CD14-positive monocyte (primary cell): ENCODE results near the gene RREB1. TPM values are rescaled to one million over a fixed set of nuclear protein-coding genes. Genes with fewer than 3 reads are reported as not detected.

ENCODE experiments used
- DNase-seq, 3 donors: peaks; one replicate each; pipeline ENCODE4 v3.0.0-alpha.2; 2011 to 2022
- H2AFZ ChIP-seq: 2 replicates; pipeline ENCODE4 v1.6.0; 2012; ENCODE audit warnings: mild to moderate bottlenecking, low read depth, low read length, inconsistent platforms; ENCODE audit not compliant: insufficient read depth, poor library complexity, severe bottlenecking
- H3K27ac ChIP-seq, 2 donors: 1 replicate in 1 of 2; 2 replicates in 1 of 2; pipeline ENCODE4 v1.5.1; 2012 to 2013; ENCODE audit warnings: low read length in 2 of 2, control low read depth in 1 of 2, inconsistent platforms in 1 of 2, low read depth in 1 of 2, mild to moderate bottlenecking in 1 of 2
- H3K27me3 ChIP-seq, 2 donors: one replicate each; pipeline versions ENCODE4 v1.6.0 to v1.6.1; 2011 to 2013; ENCODE audit warnings: low read length in 2 of 2; ENCODE audit not compliant: control insufficient read depth in 2 of 2, insufficient read depth in 2 of 2
- H3K36me3 ChIP-seq, 2 donors: replicated peaks in 1 of 2; 1 replicate in 1 of 2; 2 replicates in 1 of 2; pipeline versions ENCODE4 v1.5.1 to v1.6.1; 2012 to 2013; ENCODE audit warnings: low read length in 2 of 2, control low read depth in 1 of 2, inconsistent platforms in 1 of 2, mild to moderate bottlenecking in 1 of 2; ENCODE audit not compliant: insufficient read depth in 2 of 2, control insufficient read depth in 1 of 2
- H3K4me1 ChIP-seq, 2 donors: 1 replicate in 1 of 2; 2 replicates in 1 of 2; pipeline versions ENCODE4 v1.5.1 to v1.6.1; 2012 to 2013; ENCODE audit warnings: low read length in 2 of 2, control low read depth in 1 of 2, inconsistent platforms in 1 of 2, mild to moderate bottlenecking in 1 of 2, moderate library complexity in 1 of 2; ENCODE audit not compliant: insufficient read depth in 2 of 2, control insufficient read depth in 1 of 2
- H3K4me2 ChIP-seq: replicated peaks from 2 replicates; pipeline ENCODE3; 2012; ENCODE audit warnings: low read length, moderate library complexity, mild to moderate bottlenecking; ENCODE audit not compliant: poor library complexity, severe bottlenecking; ENCODE audit errors: extremely low read depth
- H3K4me3 ChIP-seq, 3 experiments: fragments of 200-600 bp in 1 of 3; sonication (generic) in 1 of 3; replicated peaks in 1 of 3; 1 replicate in 2 of 3; 2 replicates in 1 of 3; pipeline ENCODE4 v1.5.1; 2011 to 2013; ENCODE audit warnings: low read length in 3 of 3, mild to moderate bottlenecking in 3 of 3, control low read depth in 2 of 3, low read depth in 2 of 3, inconsistent platforms in 1 of 3, moderate library complexity in 1 of 3
- H3K79me2 ChIP-seq: 2 replicates; pipeline ENCODE4 v1.6.0; 2012; ENCODE audit warnings: mild to moderate bottlenecking, control low read depth, inconsistent platforms, low read length, moderate library complexity; ENCODE audit not compliant: insufficient read depth
- H3K9ac ChIP-seq: 2 replicates; pipeline ENCODE4 v1.6.0; 2017; ENCODE audit warnings: low read length, mild to moderate bottlenecking; ENCODE audit not compliant: insufficient read depth, poor library complexity, severe bottlenecking
- H3K9me3 ChIP-seq, 2 donors: replicated peaks in 1 of 2; 1 replicate in 1 of 2; 2 replicates in 1 of 2; pipeline versions ENCODE4 v1.5.1 to v1.6.1; 2012 to 2013; ENCODE audit warnings: low read length in 2 of 2, control low read depth in 1 of 2; ENCODE audit not compliant: control insufficient read depth in 1 of 2, insufficient read depth in 1 of 2
- H4K20me1 ChIP-seq: 2 replicates; pipeline ENCODE4 v1.6.0; 2012; ENCODE audit warnings: mild to moderate bottlenecking, low read length, control low read depth, moderate library complexity; ENCODE audit not compliant: insufficient read depth
- H3K27ac Mint-ChIP-seq, 7 donors: one replicate each; pipeline ENCODE4 v1.8.0; 2020; ENCODE audit warnings: mild to moderate bottlenecking in 7 of 7, mixed read lengths in 7 of 7, moderate library complexity in 6 of 7, inconsistent platforms in 2 of 7
- H3K27me3 Mint-ChIP-seq, 3 donors: one replicate each; pipeline ENCODE4 v1.8.0; 2021 to 2022; ENCODE audit warnings: low read depth in 3 of 3, mild to moderate bottlenecking in 3 of 3, mixed read lengths in 3 of 3, moderate library complexity in 3 of 3, inconsistent platforms in 1 of 3
- H3K36me3 Mint-ChIP-seq, 2 donors: one replicate each; pipeline ENCODE4 v1.8.0; 2020; ENCODE audit warnings: mixed read lengths in 2 of 2, inconsistent platforms in 1 of 2, mild to moderate bottlenecking in 1 of 2
- H3K4me1 Mint-ChIP-seq: one replicate; pipeline ENCODE4 v1.8.0; 2020; ENCODE audit warnings: mild to moderate bottlenecking, mixed read lengths
- H3K4me3 Mint-ChIP-seq, 2 donors: one replicate each; pipeline ENCODE4 v1.8.0; 2020; ENCODE audit warnings: mild to moderate bottlenecking in 2 of 2, mixed read lengths in 2 of 2, moderate library complexity in 1 of 2
- H3K9me3 Mint-ChIP-seq, 7 donors: one replicate each; pipeline ENCODE4 v1.8.0; 2020 to 2022; ENCODE audit warnings: mixed read lengths in 7 of 7, mild to moderate bottlenecking in 6 of 7, moderate library complexity in 6 of 7, inconsistent platforms in 2 of 7
- CTCF ChIP-seq: fragments of 200-600 bp; IDR thresholded peaks from one replicate; pipeline ENCODE4 v1.8.0; 2022; ENCODE audit warnings: antibody characterized with exemption, mild to moderate bottlenecking
- WGBS: methylation state at CpG from one replicate; pipeline ENCODE4 v1.1.5; 2013; ENCODE audit warnings: missing lambda C conversion rate; ENCODE audit not compliant: insufficient coverage; 5-methylcytosine and 5-hydroxymethylcytosine counted together
- intact Hi-C, 2 donors: fragments of 100-400 bp; cut with micrococcal nuclease; formaldehyde crosslinking; loops; one replicate each; pipeline versions ENCODE4 v1.15.0 to v1.15.1; 2023
- polyA plus RNA-seq, 3 donors: library from polyadenylated mRNA; depleted of rRNA in 1 of 3; unstranded in 2 of 3; stranded (reverse) in 1 of 3; fragments of 300-500 nt in 2 of 3; fragments of >200 nt in 1 of 3; fragmentation: Illumina TruSeq in 2 of 3; gene quantifications; 1 replicate in 2 of 3; 2 replicates in 1 of 3; pipeline ENCODE4 v1.2.3, GENCODE V29; 2012 to 2021

The RREB1 gene
- polyA plus RNA-seq, 3 donors: 2.1 to 15.3 (median 5.6) TPM

- no peak overlapping the region for H2AFZ ChIP-seq
- no peaks in the 10 kb centered on the region for H3K9me3 ChIP-seq
- DNase-seq: no peak
- Mint-ChIP-seq H3K4me3 (no peak overlapping the region), H3K27ac (no peak overlapping the region), H3K9me3 (no peaks in the 10 kb centered on the region), H3K36me3 (no peaks in the 10 kb centered on the region), H3K27me3 (no peaks in the 10 kb centered on the region), H3K4me1 (peaks cover 11% of the 10 kb centered on the region)
- H3K9ac ChIP-seq: no peak overlapping the region
- H3K27ac ChIP-seq: no peak overlapping the region
- no peaks in the 10 kb centered on the region for H4K20me1 ChIP-seq
- no peaks in the 10 kb centered on the region for H3K27me3 ChIP-seq
- no peak for TF ChIP-seq CTCF
- H3K36me3 ChIP-seq: no peaks in the 10 kb centered on the region
- intact Hi-C loops: no loop called here
- H3K4me1 ChIP-seq: peaks cover 9 to 14% of the 10 kb centered on the region in 2 donors
- H3K79me2 ChIP-seq: no peaks in the 10 kb centered on the region
- no peak overlapping the region for H3K4me2 ChIP-seq
- no peak overlapping the region for H3K4me3 ChIP-seq
- WGBS: 90% methylated on average over 2 of the region's 2 CpGs
Observed at GRCh38 chr6:7071405-7071804, 36.4 kb upstream of the RREB1 start.

- H3K9ac ChIP-seq: peak overlapping the region; percentile 5
- H3K4me1 ChIP-seq: peaks cover 9 to 14% of the 10 kb centered on the region in 2 donors
- WGBS: 44% methylated on average over 3 of the region's 10 CpGs
- H3K27me3 ChIP-seq: no peaks in the 10 kb centered on the region
- no peaks in the 10 kb centered on the region for H3K36me3 ChIP-seq
- H3K4me2 ChIP-seq: peak overlapping the region; percentile 67
- Mint-ChIP-seq H3K4me1 (peaks cover 11% of the 10 kb centered on the region), H3K9me3 (peaks cover 0 to 1% (median 0%) of the 10 kb centered on the region in 7 donors), H3K27me3 (no peaks in the 10 kb centered on the region), H3K4me3 (peak overlapping the region; percentile 53 to 69), H3K36me3 (no peaks in the 10 kb centered on the region), H3K27ac (peak overlapping the region; percentile 45 to 82 (median 78))
- TF ChIP-seq CTCF: no peak
- H4K20me1 ChIP-seq: no peaks in the 10 kb centered on the region
- DNase-seq: peak in 2 of 3 donors; percentile 36 to 73
- no peaks in the 10 kb centered on the region for H3K79me2 ChIP-seq
- intact Hi-C loops: no loop called here
- H3K27ac ChIP-seq: peak overlapping the region; percentile 29 to 74
- peak overlapping the region; percentile 46 for H2AFZ ChIP-seq
- H3K4me3 ChIP-seq: peak overlapping the region in 1 of 3 experiments; percentile 65
- H3K9me3 ChIP-seq: no peaks in the 10 kb centered on the region
Observed at GRCh38 chr6:7073082-7073820, 34.5 kb upstream of the RREB1 start.
